ENCODE data around the gene IL20. TPM values are rescaled to one million over a fixed set of nuclear protein-coding genes. Genes with fewer than 3 reads are reported as not detected.

Gene IL20
- total RNA-seq, 1 donor from 2014 or later = not detected

- TF ChIP-seq EZH2 (IDR thresholded peaks at IDR 0.05) (no peak), CTCF (IDR thresholded peaks at IDR 0.05) (no peak), EZH2phosphoT487 (IDR thresholded peaks at IDR 0.05) (no peak)
- no peak overlapping the region for H3K4me3 Mint-ChIP-seq
- peaks cover 3% of the 10 kb centered on the region for H3K4me1 Mint-ChIP-seq
- no peak overlapping the region for H3K4me3 ChIP-seq
- H3K27ac Mint-ChIP-seq = no peak overlapping the region
- H3K79me2 ChIP-seq (ENCODE audit: low read depth) = no peaks in the 10 kb centered on the region
- H2AFZ ChIP-seq (replicated peaks) = no peak overlapping the region
- no peaks in the 10 kb centered on the region for H3K36me3 ChIP-seq
- H3K36me3 Mint-ChIP-seq = no peaks in the 10 kb centered on the region
- no peak overlapping the region for H3K9ac ChIP-seq
- no peaks in the 10 kb centered on the region for H3K9me3 ChIP-seq (ENCODE audit: low read depth)
- H3K27me3 Mint-ChIP-seq (ENCODE audit: insufficient read depth, low read depth) = peaks cover 2% of the 10 kb centered on the region
- no peaks in the 10 kb centered on the region for H3F3A ChIP-seq (ENCODE audit: low read depth)
- no peaks in the 10 kb centered on the region for H3K9me3 Mint-ChIP-seq
- no peaks in the 10 kb centered on the region for H4K20me1 ChIP-seq (ENCODE audit: low read depth)
- no peak for DNase-seq (ENCODE audit: low spot score)
- H3K4me1 ChIP-seq = no peaks in the 10 kb centered on the region
- H3K27me3 ChIP-seq = no peaks in the 10 kb centered on the region
- no peak overlapping the region for H3K4me2 ChIP-seq
- H3K27ac ChIP-seq = no peak overlapping the region
Measured at GRCh38 chr1:206892351-206892984, 27.0 kb downstream of the IL20 start.

DNA sequence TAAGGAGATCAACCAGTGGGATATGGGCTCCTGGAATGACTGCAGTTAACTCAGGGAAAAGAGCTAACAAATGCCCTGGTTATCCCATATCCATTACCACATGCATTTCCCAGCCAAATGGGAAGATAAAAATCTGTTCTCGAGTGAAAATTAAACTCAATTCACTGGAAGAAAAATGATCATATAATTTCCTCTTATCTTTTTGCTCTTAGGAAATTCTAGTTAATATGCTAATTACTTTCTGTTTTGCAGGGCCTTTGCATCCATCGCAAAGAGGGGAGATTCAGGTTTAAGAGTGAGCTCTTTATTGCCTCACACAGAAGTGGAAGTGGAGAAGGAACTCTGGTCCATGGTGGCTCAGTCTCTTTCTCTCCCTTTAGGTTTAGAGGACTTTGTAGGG is 28.0 kb downstream of the IL20 start:
- Histone ChIP-seq H3K27ac (no peak overlapping the region), H3K4me1 (no peaks in the 10 kb centered on the region), H3K27me3 (no peaks in the 10 kb centered on the region), H3K9ac (no peak overlapping the region), H3K36me3 (no peaks in the 10 kb centered on the region), H3F3A (ENCODE audit: low read depth) (no peaks in the 10 kb centered on the region), H3K4me3 (no peak overlapping the region), H3K79me2 (ENCODE audit: low read depth) (no peaks in the 10 kb centered on the region), H3K9me3 (ENCODE audit: low read depth) (no peaks in the 10 kb centered on the region), H3K4me2 (no peak overlapping the region), H2AFZ (replicated peaks) (no peak overlapping the region), H4K20me1 (ENCODE audit: low read depth) (no peaks in the 10 kb centered on the region)
- Mint-ChIP-seq H3K27me3 (ENCODE audit: insufficient read depth, low read depth) (peaks cover 2% of the 10 kb centered on the region), H3K4me3 (no peak overlapping the region), H3K36me3 (no peaks in the 10 kb centered on the region), H3K9me3 (no peaks in the 10 kb centered on the region), H3K4me1 (peaks cover 5% of the 10 kb centered on the region), H3K27ac (no peak overlapping the region)
- no peak for DNase-seq (ENCODE audit: low spot score)
- TF ChIP-seq EZH2 (IDR thresholded peaks at IDR 0.05) (no peak), EZH2phosphoT487 (IDR thresholded peaks at IDR 0.05) (no peak), CTCF (IDR thresholded peaks at IDR 0.05) (no peak)

DNA sequence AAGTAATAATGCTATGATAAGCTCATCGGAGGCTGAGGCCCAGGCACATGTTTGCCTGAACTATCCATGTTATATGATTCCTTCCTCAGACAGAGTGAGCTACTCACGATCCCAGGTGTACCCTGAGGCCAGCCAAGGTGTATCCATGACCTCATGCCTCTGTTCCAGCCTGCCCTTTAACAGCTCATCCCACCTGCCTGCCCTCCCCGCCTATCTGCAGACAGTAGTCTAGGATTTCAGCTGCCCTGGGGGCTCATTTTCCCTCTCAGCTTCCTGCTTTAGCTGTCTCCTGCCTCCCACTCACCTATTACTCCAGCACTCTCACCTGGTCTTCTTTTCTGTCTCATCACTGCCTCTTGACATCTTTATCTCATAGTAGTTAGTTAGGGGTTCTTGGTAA is 29.9 kb downstream of the IL20 start:
- Histone ChIP-seq H3K27me3 (no peaks in the 10 kb centered on the region), H4K20me1 (ENCODE audit: low read depth) (no peaks in the 10 kb centered on the region), H3K4me2 (no peak overlapping the region), H3K9ac (no peak overlapping the region), H3K4me1 (no peaks in the 10 kb centered on the region), H3K36me3 (no peaks in the 10 kb centered on the region), H2AFZ (replicated peaks) (no peak overlapping the region), H3K27ac (no peak overlapping the region), H3K79me2 (ENCODE audit: low read depth) (no peaks in the 10 kb centered on the region), H3K9me3 (ENCODE audit: low read depth) (no peaks in the 10 kb centered on the region), H3F3A (ENCODE audit: low read depth) (no peaks in the 10 kb centered on the region), H3K4me3 (no peak overlapping the region)
- DNase-seq (ENCODE audit: low spot score) = no peak
- peaks cover 4% of the 10 kb centered on the region for H3K27me3 Mint-ChIP-seq (ENCODE audit: insufficient read depth, low read depth)
- no peak for TF ChIP-seq EZH2phosphoT487 (IDR thresholded peaks at IDR 0.05)
- no peak for TF ChIP-seq EZH2 (IDR thresholded peaks at IDR 0.05)
- TF ChIP-seq CTCF (IDR thresholded peaks at IDR 0.05) = no peak
- H3K36me3 Mint-ChIP-seq = no peaks in the 10 kb centered on the region
- no peaks in the 10 kb centered on the region for H3K9me3 Mint-ChIP-seq
- H3K27ac Mint-ChIP-seq = no peak overlapping the region
- H3K4me1 Mint-ChIP-seq = peaks cover 5% of the 10 kb centered on the region
- no peak overlapping the region for H3K4me3 Mint-ChIP-seq
